T-cell (primary cell): Measurements from ENCODE around the gene TIAL1. TPM values are rescaled to one million over a fixed set of nuclear protein-coding genes. Genes with fewer than 3 reads are reported as not detected.

Source experiments
- ATAC-seq, 4 experiments: fragments of 200-7000 bp in 3 of 4; fragments of 150-1000 bp in 1 of 4; cut with Tn5 transposase; replicated peaks in 1 of 4; 1 replicate in 3 of 4; 2 replicates in 1 of 4; pipeline ENCODE4 v1.10.0; 2021; ENCODE audit warnings: moderate library complexity in 3 of 4, mild to moderate bottlenecking in 2 of 4, moderate number of reproducible peaks in 1 of 4
- CTCF ChIA-PET, 2 donors: fragments of 300-600 bp; sonication (Branson Sonifier 250); formaldehyde crosslinking; loops; one replicate each; lab custom pipeline; 2022; ENCODE audit warnings: antibody characterized with exemption in 2 of 2; lab: Charles Lee
- POLR2A ChIA-PET, 2 donors: fragments of 300-600 bp; sonication (Branson Sonifier 250); formaldehyde crosslinking; loops; one replicate each; lab custom pipeline; 2022; ENCODE audit warnings: antibody characterized with exemption in 2 of 2; lab: Charles Lee
- DNase-seq, 35 experiments: peaks; one replicate each; pipeline versions ENCODE4 v3.0.0 to v3.0.0-alpha.2; 2013 to 2023
- H3K27ac ChIP-seq: one replicate; pipeline ENCODE4 v1.5.1; 2013; ENCODE audit warnings: low read length
- H3K27me3 ChIP-seq, 2 experiments: replicated peaks in 1 of 2; 1 replicate in 1 of 2; 2 replicates in 1 of 2; pipeline versions ENCODE4 v1.6.1 to v1.7.0; 2013; ENCODE audit warnings: low read length in 1 of 2, mixed read lengths in 1 of 2; ENCODE audit not compliant: control insufficient read depth in 2 of 2, insufficient read depth in 2 of 2; ENCODE audit errors: extremely low read depth in 1 of 2
- H3K36me3 ChIP-seq, 2 donors: 1 replicate in 1 of 2; 2 replicates in 1 of 2; pipeline versions ENCODE4 v1.6.1 to v1.7.0; 2013; ENCODE audit warnings: low read length in 1 of 2; ENCODE audit not compliant: control insufficient read depth in 2 of 2, insufficient read depth in 1 of 2; ENCODE audit errors: extremely low read depth in 1 of 2
- H3K4me1 ChIP-seq, 2 experiments: 1 replicate in 1 of 2; 2 replicates in 1 of 2; pipeline versions ENCODE4 v1.6.1 to v1.7.0; 2013; ENCODE audit warnings: low read length in 2 of 2, mixed read lengths in 1 of 2; ENCODE audit not compliant: insufficient read depth in 2 of 2, control insufficient read depth in 1 of 2; ENCODE audit errors: extremely low read depth in 1 of 2
- H3K4me3 ChIP-seq, 2 donors: 1 replicate in 1 of 2; 2 replicates in 1 of 2; pipeline versions ENCODE4 v1.5.1 to v1.7.0; 2013; ENCODE audit warnings: mild to moderate bottlenecking in 2 of 2, low read length in 1 of 2, moderate library complexity in 1 of 2; ENCODE audit not compliant: control insufficient read depth in 1 of 2; ENCODE audit errors: extremely low read depth in 1 of 2
- H3K9me3 ChIP-seq: 2 replicates; pipeline ENCODE4 v1.7.0; 2013
- H3K27ac Mint-ChIP-seq, 2 donors: one replicate each; pipeline ENCODE4 v1.8.0; 2020 to 2021; ENCODE audit warnings: mild to moderate bottlenecking in 2 of 2, mixed read lengths in 2 of 2
- H3K27me3 Mint-ChIP-seq, 2 donors: one replicate each; pipeline ENCODE4 v1.8.0; 2021 to 2022; ENCODE audit warnings: mixed read lengths in 2 of 2
- H3K36me3 Mint-ChIP-seq: one replicate; pipeline ENCODE4 v1.8.0; 2021; ENCODE audit warnings: mixed read lengths
- H3K4me1 Mint-ChIP-seq, 3 donors: one replicate each; pipeline ENCODE4 v1.8.0; 2020 to 2022; ENCODE audit warnings: mixed read lengths in 3 of 3, mild to moderate bottlenecking in 1 of 3
- H3K4me3 Mint-ChIP-seq, 3 donors: one replicate each; pipeline ENCODE4 v1.8.0; 2020 to 2022; ENCODE audit warnings: mild to moderate bottlenecking in 3 of 3, mixed read lengths in 3 of 3, moderate library complexity in 3 of 3
- H3K9me3 Mint-ChIP-seq, 3 donors: one replicate each; pipeline ENCODE4 v1.8.0; 2020 to 2022; ENCODE audit warnings: mixed read lengths in 3 of 3
- WGBS: methylation state at CpG from one replicate; pipeline ENCODE4 v1.1.5; 2013; ENCODE audit warnings: missing lambda C conversion rate; ENCODE audit not compliant: insufficient coverage; 5-methylcytosine and 5-hydroxymethylcytosine counted together
- total RNA-seq, 35 experiments: library from RNA in 6 of 35; stranded (reverse) in 6 of 35; fragments of 120-200 nt in 1 of 35; gene quantifications; one replicate each; pipeline versions ENCODE4 v1.2.1 to v1.2.4 and lab custom pipeline; 2013 to 2026

The TIAL1 gene
- total RNA-seq, 5 donors from 2014 or later (not counting 1 experiment from before 2014, with no cell fraction given): 147 to 197 (median 156) TPM

DNA sequence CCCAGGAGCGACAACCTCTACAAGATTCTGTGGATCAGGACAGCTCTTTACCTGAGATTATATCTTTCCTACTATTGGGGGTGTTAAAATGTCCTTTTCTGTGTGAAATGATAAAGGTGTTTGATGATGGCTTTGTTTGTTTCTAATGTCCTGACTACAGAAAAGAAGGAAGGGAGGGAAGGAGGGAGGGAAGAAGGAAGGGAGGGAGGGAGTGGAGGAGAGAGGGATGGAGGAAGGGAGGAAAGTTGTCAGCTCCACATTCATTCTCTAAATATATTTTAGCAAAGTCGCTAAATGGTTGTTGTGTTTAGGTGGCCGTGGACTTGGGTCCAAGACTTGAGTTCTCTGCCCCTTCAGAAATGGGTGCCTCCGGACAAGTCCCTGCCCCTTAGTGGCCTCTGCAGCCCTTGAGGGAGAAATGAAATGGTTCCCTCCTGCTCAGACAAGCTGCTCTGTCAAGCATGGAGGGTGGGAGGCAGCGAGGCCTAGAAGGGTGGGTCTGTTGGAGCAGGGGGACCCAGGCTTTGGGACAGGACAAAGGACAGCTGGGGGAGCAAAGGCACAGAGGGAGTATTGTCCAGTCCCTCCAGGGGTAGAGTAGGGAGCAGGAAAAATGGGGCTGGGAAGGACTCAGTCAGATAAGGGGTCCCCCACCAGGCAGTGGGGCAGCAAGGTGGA, 58.7 kb downstream of the TIAL1 start:
- Mint-ChIP-seq H3K4me1 (peaks cover 70 to 76% (median 71%) of the 10 kb centered on the region in 3 donors), H3K4me3 (peak overlapping the region; percentile 83 to 86 (median 85)), H3K27me3 (no peaks in the 10 kb centered on the region), H3K9me3 (no peaks in the 10 kb centered on the region), H3K36me3 (peaks cover 10% of the 10 kb centered on the region), H3K27ac (peak overlapping the region; percentile 96 to 98)
- H3K36me3 ChIP-seq: peaks cover 0 to 5% of the 10 kb centered on the region in 2 donors
- peak overlapping the region; percentile 84 to 95 for H3K4me3 ChIP-seq
- ATAC-seq (no peak), DNase-seq (no peak)
- peaks cover 34 to 65% of the 10 kb centered on the region in 2 experiments for H3K4me1 ChIP-seq
- peak overlapping the region; percentile 63 for H3K27ac ChIP-seq
- H3K9me3 ChIP-seq: no peaks in the 10 kb centered on the region
- H3K27me3 ChIP-seq: no peaks in the 10 kb centered on the region
- ChIA-PET POLR2A (interaction anchor here in 1 of 2 donors (0.7 to 1.8 kb wide), 2 partner anchors 20 to 33 kb away, joined by 3 to 6 read pairs; no protein-coding TSS in a partner anchor), CTCF (interaction anchor here (0.6 to 1.1 kb wide), 5 partner anchors 9 to 462 kb away, joined by 3 to 7 read pairs (median 5); no protein-coding TSS in a partner anchor)
- 44% methylated on average over 2 of the region's 5 CpGs for WGBS

DNA sequence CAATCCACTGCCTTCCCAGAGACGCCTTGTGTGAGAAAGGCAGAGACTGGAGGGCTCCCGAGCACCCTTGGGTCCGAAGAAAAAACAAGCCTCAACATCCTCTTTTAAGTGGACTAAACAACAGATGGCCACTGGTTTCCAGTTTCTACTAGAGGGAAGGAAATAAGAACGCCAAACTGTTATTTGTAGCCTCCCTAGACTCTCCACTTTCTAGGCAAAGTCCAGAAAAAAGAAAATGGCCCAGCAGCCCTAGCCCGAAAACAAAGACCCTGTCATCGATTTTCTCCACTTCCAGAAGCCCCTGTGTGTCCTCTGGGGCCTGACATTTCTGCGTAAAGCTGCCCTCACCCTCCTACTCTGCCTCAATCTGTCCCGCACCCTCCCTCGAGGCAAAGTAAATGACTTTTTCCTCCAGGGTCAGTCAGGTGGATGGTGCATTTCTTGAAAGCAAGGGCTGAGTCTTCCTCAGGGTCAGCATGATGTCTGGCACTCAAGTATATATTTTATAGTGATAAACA, 60.2 kb downstream of the TIAL1 start:
- DNase-seq (no peak), ATAC-seq (no peak)
- no peaks in the 10 kb centered on the region for H3K27me3 ChIP-seq
- H3K9me3 ChIP-seq: no peaks in the 10 kb centered on the region
- H3K4me1 Mint-ChIP-seq: peaks cover 83 to 89% (median 85%) of the 10 kb centered on the region in 3 donors
- 87% methylated on average over 3 of the region's 9 CpGs for WGBS
- peak overlapping the region; percentile 96 to 98 for H3K27ac Mint-ChIP-seq
- ChIA-PET CTCF (interaction anchor here (0.6 to 0.7 kb wide), 3 partner anchors 13 to 92 kb away, joined by 3 to 10 read pairs (median 5); no protein-coding TSS in a partner anchor), POLR2A (interaction anchor here in 1 of 2 donors (1.8 kb wide), 1 partner anchor 18 kb away, joined by 6 read pairs; no protein-coding TSS in a partner anchor)
- peaks cover 0 to 5% of the 10 kb centered on the region in 2 donors for H3K36me3 ChIP-seq
- H3K27me3 Mint-ChIP-seq: no peaks in the 10 kb centered on the region
- H3K4me3 Mint-ChIP-seq: peak overlapping the region; percentile 38 to 85 (median 83)
- no peaks in the 10 kb centered on the region for H3K9me3 Mint-ChIP-seq
- H3K4me3 ChIP-seq: peak overlapping the region in 1 of 2 donors; percentile 11
- H3K4me1 ChIP-seq: peaks cover 39 to 76% of the 10 kb centered on the region in 2 experiments
- peak overlapping the region; percentile 37 for H3K27ac ChIP-seq
- peaks cover 16% of the 10 kb centered on the region for H3K36me3 Mint-ChIP-seq

- ATAC-seq: peak in 1 of 4 experiments; percentile 31
- no peaks in the 10 kb centered on the region for H3K27me3 ChIP-seq
- H3K4me3 Mint-ChIP-seq: peak overlapping the region; percentile 35 to 85 (median 83)
- peaks cover 20% of the 10 kb centered on the region for H3K36me3 Mint-ChIP-seq
- H3K4me1 ChIP-seq: peaks cover 44 to 72% of the 10 kb centered on the region in 2 experiments
- H3K9me3 Mint-ChIP-seq: no peaks in the 10 kb centered on the region
- POLR2A ChIA-PET: no interaction called here
- peak overlapping the region; percentile 96 to 98 for H3K27ac Mint-ChIP-seq
- no peaks in the 10 kb centered on the region for H3K27me3 Mint-ChIP-seq
- CTCF ChIA-PET: no interaction called here
- peaks cover 89 to 90% (median 90%) of the 10 kb centered on the region in 3 donors for H3K4me1 Mint-ChIP-seq
- H3K4me3 ChIP-seq: peak overlapping the region in 1 of 2 donors; percentile 36
- DNase-seq: peak in 1 of 35 experiments; percentile 24
- WGBS: 61% methylated on average over 5 of the region's 11 CpGs
- peak overlapping the region; percentile 37 for H3K27ac ChIP-seq
- no peaks in the 10 kb centered on the region for H3K9me3 ChIP-seq
- peaks cover 0 to 5% of the 10 kb centered on the region in 2 donors for H3K36me3 ChIP-seq
Measured at GRCh38 chr10:119535837-119536507, 60.8 kb downstream of the TIAL1 start.

GRCh38 chr10:119535305-119535704, 61.5 kb downstream of the TIAL1 start:
- peaks cover 90% of the 10 kb centered on the region in 3 donors for H3K4me1 Mint-ChIP-seq

DNA sequence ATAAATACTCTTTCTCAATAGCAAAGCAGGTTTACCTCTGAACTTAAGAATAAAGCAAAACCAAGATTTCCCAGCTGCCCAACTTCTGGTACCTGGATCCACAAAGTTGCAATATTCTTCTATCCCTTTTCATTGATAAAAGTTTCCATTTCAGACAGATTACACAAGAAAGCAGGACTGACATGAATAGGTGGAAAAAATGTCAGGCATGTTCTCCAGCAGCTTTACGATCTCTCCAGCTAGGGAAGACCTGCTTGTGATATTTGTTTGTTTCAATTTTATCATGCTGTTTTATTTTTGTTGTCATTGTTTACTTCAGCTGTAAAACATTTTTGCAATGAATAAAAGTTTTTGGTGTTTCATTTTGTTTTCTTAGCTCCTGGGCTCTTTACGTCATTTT, 63.3 kb downstream of the TIAL1 start:
- WGBS: no CpG with 5 or more reads among the region's 2 CpGs
- DNase-seq (no peak), ATAC-seq (no peak)
- Mint-ChIP-seq H3K4me1 (peaks cover 82 to 84% (median 84%) of the 10 kb centered on the region in 3 donors), H3K36me3 (peaks cover 25% of the 10 kb centered on the region), H3K4me3 (peak overlapping the region in 2 of 3 donors; percentile 18 to 52), H3K27me3 (no peaks in the 10 kb centered on the region), H3K9me3 (no peaks in the 10 kb centered on the region), H3K27ac (peak overlapping the region in 1 of 2 donors; percentile 70)
- H3K27me3 ChIP-seq: no peaks in the 10 kb centered on the region
- ChIA-PET POLR2A (interaction anchor here in 1 of 2 donors (0.6 kb wide), 1 partner anchor 12 kb away, joined by 3 read pairs; no protein-coding TSS in a partner anchor), CTCF (interaction anchor here in 1 of 2 donors (0.5 kb wide), 1 partner anchor 11 kb away, joined by 4 read pairs; no protein-coding TSS in a partner anchor)
- H3K4me3 ChIP-seq: no peak overlapping the region
- H3K27ac ChIP-seq: no peak overlapping the region
- no peaks in the 10 kb centered on the region for H3K9me3 ChIP-seq
- H3K36me3 ChIP-seq: peaks cover 0 to 5% of the 10 kb centered on the region in 2 donors
- H3K4me1 ChIP-seq: peaks cover 37 to 61% of the 10 kb centered on the region in 2 experiments

More at GRCh38 chr10:119535305-119535704, 61.5 kb downstream of the TIAL1 start:
- Mint-ChIP-seq H3K27ac (peak overlapping the region; percentile 96 to 98), H3K9me3 (no peaks in the 10 kb centered on the region), H3K27me3 (no peaks in the 10 kb centered on the region), H3K36me3 (peaks cover 22% of the 10 kb centered on the region), H3K4me3 (peak overlapping the region; percentile 35 to 85 (median 83))
- Histone ChIP-seq H3K27me3 (no peaks in the 10 kb centered on the region), H3K36me3 (peaks cover 0 to 5% of the 10 kb centered on the region in 2 donors), H3K27ac (no peak overlapping the region), H3K4me3 (peak overlapping the region in 1 of 2 donors; percentile 7), H3K4me1 (peaks cover 42 to 71% of the 10 kb centered on the region in 2 experiments), H3K9me3 (no peaks in the 10 kb centered on the region)
- CTCF ChIA-PET: no interaction called here
- no CpG with 5 or more reads among the region's 3 CpGs for WGBS
- ATAC-seq (no peak), DNase-seq (no peak)
- POLR2A ChIA-PET: no interaction called here
